Measurements from ENCODE around the gene PANK1.
"Not testable (repeated sequence)": the region's sequence is repeated elsewhere in the genome, so short reads cannot be mapped to it uniquely, and the experiment has no call there.

PANK1 gene

DNA sequence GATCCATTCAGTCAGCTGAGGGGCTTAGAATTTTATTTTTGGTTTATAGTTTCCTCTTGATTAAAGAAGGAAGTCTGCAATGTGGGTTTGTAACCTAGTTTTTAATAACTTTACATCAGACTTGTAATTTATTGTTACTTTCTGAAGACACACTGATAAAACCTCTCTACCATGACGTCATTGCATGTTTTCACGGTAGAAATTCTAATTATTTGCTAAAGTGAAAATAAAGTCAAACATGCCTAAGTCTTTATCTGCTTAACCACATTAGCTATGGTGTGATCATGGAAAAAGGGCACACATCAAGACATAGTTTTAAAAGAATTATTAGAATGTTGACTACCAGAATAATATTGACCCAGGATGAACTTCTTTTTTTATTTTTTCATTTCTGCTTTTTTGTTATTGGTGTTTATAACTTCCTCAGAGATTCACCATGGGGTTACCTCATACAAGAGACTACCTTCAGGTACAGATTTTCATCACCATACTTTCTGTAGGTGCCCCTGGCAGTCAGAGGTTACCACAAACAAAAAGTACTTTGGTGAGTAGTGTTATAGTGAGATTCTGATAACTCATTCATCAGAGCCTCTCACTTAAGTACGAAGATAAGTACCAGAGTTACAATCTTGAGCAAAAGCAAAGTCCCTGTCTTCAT, 7.0 kb upstream of the PANK1 start:
- no peak for DNase-seq

DNA sequence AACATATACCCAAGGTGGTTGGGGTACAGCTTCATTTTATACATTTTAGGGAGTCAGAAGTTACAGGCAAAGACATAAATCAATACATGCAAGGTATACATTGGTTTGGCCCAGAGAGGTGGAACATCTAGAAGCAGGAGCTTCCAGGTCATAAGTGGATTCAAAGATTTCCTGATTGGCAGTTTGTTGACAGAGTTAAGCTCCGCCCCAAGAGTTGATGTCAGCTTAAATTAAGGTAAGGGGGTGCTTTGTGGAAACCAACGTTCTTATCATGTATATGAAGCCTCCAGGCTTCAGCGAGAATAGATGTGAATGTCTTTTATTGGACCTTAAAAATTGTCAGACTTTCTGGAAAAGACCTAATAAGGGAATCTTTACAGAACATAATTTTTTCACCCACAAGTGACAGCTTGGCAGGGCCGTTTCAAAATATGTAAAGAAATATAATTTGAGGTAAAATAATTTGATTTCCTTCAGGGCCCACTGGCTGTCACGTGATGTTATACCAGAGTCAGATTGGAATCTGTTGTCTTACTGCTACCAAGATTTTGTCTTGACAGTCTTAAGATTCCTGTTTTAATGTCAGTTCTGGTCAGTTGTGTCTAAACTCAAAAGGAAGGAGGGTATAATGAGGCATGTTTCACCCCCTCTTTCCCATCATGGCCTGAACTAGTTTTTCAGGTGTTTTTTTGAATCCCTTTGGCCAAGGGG, 6.3 kb upstream of the PANK1 start:
- DNase-seq, result no peak

DNA sequence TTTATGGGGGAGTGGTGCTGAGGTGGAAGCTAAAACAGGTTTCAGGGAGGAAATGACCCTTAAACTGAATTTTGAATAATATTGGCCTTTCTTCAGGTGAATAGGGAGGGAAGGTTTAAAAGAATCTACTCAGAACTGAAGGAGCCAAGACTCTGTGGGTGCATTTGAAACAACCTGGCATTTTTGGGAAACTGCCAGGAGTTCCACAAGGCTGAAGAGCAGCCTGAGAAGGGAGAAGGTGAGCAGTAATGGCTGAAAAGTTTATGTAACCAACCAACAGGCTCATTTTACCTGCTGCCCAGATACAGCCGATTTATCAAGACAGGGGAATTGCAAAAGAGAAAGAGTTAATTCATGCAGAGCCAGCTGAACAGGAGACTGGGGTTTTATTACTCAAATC, 4.0 kb upstream of the PANK1 start:
- DNase-seq, result no peak

- no peak for DNase-seq
Observed at GRCh38 chr10:89648074-89648473, 3.0 kb upstream of the PANK1 start.

GRCh38 chr10:89646889-89647657, 2.0 kb upstream of the PANK1 start:
- no peak for DNase-seq

DNA sequence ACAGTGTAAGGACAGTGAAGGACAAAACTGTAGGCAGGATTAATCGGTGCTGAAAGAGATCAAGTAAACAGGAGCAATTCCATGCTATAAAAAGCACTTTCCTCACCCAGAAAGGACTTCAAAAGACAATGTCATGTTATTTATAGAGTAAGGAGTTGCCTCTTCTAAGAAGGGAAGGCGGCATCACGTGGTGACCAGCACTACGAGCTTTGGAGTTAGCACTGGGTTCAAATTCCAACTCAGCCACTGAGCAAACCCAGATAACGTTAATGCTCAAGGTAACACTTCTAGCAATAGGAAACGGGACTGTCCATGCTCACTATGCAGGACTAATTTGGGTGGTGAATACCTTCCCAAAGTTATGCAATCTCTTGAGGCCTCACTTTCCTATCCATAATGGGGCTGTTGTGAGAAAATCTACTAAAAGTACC, 715 bp upstream of the PANK1 start:
- DNase-seq, result no peak

DNA sequence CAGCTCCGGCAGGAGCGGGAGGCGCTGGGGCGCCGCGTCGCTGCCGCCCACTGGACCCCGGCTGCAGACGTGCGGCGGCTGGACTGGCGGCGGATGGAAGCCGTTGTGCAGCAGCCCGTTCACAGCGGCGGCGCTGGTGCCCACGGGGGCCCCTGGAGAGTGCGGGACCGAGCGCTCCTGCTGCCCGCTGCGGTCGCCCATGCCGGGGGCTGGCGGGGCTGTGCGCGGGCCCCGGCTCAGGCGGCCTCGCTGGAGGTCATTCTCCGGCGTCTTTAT, 413 bp downstream of the PANK1 start:
- no peak for DNase-seq

DNA sequence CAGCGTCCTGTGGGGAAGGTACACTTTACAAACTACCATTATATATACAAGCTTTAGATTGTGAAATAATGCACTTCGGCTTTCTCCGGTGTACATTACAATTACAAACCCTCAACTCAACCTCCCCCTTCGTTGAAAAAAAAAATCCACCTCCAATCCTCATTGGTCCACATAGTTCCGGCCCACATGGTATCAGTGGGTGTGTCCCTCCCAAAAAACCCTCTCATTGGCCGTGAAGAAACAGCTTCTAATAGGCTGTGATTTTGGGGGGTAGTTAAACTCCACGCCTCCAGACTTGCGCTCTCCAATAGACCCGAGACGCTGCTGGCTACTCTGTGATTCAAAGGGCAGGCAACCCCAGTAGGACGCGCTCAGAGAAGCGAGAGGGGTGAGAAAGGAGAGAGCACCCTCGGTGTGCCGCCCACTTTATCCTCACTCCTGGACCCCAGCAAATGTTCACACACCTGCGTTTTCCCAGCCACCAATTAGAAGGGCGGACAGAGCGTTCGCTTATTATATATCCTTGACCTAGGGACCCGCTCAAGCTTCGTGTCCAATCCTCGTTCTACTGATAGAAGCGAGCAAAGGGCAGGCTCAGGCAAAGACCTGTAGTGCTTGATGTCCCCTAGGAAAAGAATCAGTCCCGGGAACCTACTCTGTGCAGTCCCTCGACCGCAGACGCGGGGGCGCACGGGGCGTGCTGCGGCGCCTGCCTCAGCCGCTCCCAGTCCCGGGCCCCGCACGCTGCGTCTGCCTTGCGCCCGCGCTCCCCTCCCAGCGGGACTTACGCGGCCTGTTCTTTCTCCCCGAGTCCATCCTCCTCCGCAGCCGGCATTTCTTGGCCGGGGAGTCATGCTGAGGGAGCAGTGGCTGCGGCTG, 991 bp downstream of the PANK1 start:
- peak; percentile 72 for DNase-seq

- no peak for DNase-seq
Observed at GRCh38 chr10:89643431-89643811, 1.6 kb downstream of the PANK1 start.

DNA sequence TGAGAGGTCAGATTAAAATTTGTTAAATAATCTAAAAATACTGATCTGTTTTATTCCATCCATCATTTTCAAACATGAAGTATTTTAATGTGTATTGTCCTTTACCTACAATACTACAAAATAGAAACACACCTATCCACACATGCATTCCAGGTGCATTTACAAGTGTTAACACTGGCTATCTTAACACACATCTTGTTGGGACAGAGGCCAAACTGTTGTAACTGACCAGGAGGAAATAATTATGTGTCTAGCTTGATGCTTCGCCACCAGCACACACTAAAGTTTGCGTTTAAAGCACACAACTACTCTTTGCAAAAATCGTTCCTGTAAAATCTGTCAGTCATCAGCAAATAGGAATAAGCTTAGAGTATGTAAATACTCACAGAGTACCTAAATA, 2.8 kb downstream of the PANK1 start:
- DNase-seq, result no peak

DNA sequence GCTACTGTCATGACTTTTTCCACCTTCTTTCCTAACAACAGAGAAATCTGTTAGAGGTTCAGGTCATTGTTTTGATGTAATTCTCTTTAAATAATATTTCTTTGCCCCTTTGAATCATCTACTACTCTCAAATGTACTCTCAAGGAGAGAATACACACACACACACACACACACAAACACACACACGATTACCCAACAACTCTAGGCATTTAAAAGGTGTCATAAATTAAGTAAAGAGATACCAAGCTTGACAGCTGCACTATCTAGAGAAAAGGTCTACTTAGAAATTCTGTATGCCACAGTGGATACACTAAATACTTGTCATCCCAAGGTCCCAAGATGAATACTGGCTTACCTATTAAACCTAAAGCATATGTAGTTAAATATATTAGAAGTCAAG, 4.8 kb downstream of the PANK1 start:
- no peak for DNase-seq

GRCh38 chr10:89639326-89639725, 5.7 kb downstream of the PANK1 start:
- DNase-seq, result no peak

- no peak for DNase-seq
Observed at GRCh38 chr10:89637113-89637512, 7.9 kb downstream of the PANK1 start.

DNA sequence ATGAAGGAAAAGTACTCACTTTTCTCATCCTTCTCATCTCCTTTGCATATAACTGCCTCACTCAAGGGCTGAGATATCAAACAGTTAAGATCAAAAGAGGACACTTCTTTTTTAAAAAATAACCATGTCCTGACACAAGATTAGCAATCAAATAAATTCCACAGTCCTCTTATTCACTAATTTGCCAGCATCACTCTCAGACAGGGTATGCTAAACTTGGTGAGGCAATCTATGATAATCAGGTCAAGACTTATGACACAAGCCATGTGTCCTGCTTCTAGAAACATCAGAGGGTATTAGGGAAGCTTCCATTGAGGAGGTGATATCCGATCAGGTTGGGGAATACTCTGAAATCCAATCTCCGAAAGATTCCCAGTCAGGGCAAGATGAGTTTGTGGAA, 10.4 kb downstream of the PANK1 start:
- DNase-seq, result no peak

GRCh38 chr10:89633484-89633883, 11.6 kb downstream of the PANK1 start:
- DNase-seq, result no peak

- DNase-seq, result no peak
Observed at GRCh38 chr10:89632824-89633223, 12.2 kb downstream of the PANK1 start.

DNA sequence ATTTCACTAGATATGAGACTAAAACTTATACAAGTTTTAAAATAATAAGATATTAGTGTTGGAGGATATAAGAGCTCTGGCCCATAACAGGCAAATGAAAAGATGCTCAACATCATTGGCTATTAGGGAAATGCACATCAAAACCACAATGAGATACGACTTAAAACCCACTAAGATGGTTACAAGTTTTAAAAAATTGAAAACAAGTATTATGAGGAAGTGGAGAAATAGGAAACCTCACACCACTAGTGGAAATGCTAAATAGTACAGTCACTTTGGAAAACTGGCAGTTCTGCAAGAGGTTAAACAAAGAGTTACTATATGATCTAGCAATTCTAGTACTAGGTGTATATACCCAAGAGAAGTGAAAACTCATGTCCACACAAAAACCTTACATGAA, 17.2 kb downstream of the PANK1 start:
- no peak for DNase-seq

- no peak for DNase-seq
Observed at GRCh38 chr10:89625041-89625765, 19.8 kb downstream of the PANK1 start.

GRCh38 chr10:89624020-89624419, 21.0 kb downstream of the PANK1 start:
- DNase-seq, result no peak

DNA sequence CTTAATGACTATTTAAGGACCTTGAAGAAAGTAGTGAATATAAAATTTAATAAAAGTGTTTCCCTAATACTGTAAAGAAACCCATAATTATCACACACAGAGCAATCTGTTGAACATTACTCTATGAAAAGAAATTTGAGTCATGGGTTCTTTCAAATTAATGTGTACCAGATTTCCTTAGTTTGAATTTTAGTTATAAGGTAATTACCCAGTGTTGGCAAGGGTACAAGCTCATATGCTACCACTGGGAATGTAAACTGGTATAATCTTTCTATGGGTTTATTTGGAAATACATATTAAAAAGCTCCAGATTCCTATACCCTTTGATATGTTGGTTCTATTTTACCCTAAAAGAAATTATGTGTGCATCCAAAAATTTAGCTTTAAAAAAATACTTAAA, 22.9 kb downstream of the PANK1 start:
- no peak for DNase-seq

DNA sequence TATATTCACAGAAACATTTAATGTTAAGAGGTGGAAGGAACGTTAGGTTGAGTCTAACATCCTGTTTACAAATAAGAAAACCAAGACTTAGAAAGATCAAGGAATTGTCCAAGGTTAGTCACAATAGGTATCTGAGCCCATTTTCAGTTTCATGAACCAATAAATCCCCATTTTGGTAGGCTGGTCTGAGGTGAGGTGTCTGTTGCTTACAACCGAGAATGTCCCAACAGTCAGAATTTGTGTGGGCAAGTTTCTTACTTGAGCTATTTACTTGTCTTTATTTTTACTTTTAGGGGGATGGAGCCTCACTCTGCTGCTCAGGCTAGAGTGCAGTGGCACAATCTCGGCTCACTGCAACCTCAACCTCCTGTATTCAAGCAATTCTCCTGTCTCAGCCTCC, 23.6 kb downstream of the PANK1 start:
- no peak for DNase-seq

DNA sequence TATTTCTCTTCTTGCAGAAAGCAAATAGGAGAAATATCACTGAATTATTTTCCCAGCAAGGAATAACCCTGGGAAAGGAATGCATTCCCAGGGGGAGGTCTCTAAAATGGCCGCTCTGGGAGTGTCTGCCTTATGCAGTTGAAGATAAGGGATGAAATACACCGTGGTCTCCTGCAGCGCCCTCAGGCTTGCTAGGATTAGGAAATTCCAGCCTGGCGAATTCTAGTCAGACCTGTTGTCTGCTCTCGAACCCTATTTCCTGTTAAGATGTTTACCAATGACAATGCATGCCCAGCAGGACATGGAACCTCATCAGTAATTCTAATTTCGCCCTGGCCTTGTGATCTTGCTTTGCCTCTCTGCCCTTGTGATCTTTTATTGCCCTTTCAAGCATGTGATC, 24.7 kb downstream of the PANK1 start:
- not testable (repeated sequence) for DNase-seq

DNA sequence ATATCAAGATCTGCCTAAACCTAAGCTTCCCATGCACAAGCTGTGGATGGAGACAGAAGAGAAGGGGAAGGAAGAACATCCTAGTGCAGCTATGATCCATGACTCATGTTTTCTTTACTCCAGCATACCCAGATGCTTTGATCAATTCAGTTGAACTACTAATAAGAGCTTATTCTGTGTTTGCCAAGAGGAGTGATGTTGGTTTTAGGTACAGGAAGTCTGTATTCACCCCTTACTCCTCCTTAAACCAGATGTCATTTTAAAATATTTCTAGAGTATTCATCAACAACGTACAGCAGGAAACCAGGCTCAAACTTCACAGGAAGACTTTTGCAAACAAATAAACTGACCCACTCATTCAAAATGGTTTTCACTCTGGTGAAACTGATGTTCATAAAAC, 29.2 kb downstream of the PANK1 start:
- no peak for DNase-seq

Measured in activated CD4-positive, alpha-beta T cell treated with anti-CD3 and anti-CD28 coated beads for 48 hours (primary cell).